Loucy (cell line): Measurements from ENCODE around the gene GRID1.

Source experiments
- H2AFZ ChIP-seq: fragments of 200-600 bp; sonication (generic); 2 replicates; pipeline ENCODE4 v1.6.0; 2016; ENCODE audit warnings: antibody characterized with exemption, mild to moderate bottlenecking, low read length, moderate library complexity
- H3F3A ChIP-seq: fragments of 200-600 bp; 2 replicates; pipeline ENCODE4 v1.6.0; 2016; ENCODE audit warnings: antibody characterized with exemption, low read depth, mild to moderate bottlenecking
- H3K27me3 ChIP-seq: fragments of 200-600 bp; sonication (generic); 2 replicates; pipeline ENCODE4 v1.6.1; 2014; ENCODE audit warnings: low read length, mild to moderate bottlenecking; ENCODE audit not compliant: insufficient read depth, poor library complexity, severe bottlenecking
- H3K36me3 ChIP-seq: fragments of 200-600 bp; sonication (generic); 2 replicates; pipeline ENCODE4 v1.6.1; 2016; ENCODE audit warnings: low read length; ENCODE audit not compliant: insufficient read depth
- H3K4me1 ChIP-seq: fragments of 200-600 bp; sonication (generic); 2 replicates; pipeline ENCODE4 v1.5.1; 2014; ENCODE audit warnings: low read length, mild to moderate bottlenecking; ENCODE audit not compliant: insufficient read depth, poor library complexity, severe bottlenecking
- H3K4me2 ChIP-seq: fragments of 200-600 bp; sonication (generic); 2 replicates; pipeline ENCODE4 v1.6.0; 2014; ENCODE audit warnings: antibody characterized with exemption, low read length, low read depth, mild to moderate bottlenecking; ENCODE audit not compliant: poor library complexity, severe bottlenecking
- H3K4me3 ChIP-seq: fragments of 200-600 bp; sonication (generic); 2 replicates; pipeline ENCODE4 v1.5.1; 2014; ENCODE audit warnings: low read length, mild to moderate bottlenecking, mixed read lengths; ENCODE audit not compliant: poor library complexity, severe bottlenecking
- H3K79me2 ChIP-seq: fragments of 200-600 bp; sonication (generic); 2 replicates; pipeline ENCODE4 v1.6.1; 2014; ENCODE audit warnings: low read length; ENCODE audit not compliant: insufficient read depth
- H3K9ac ChIP-seq: fragments of 200-600 bp; sonication (generic); 2 replicates; pipeline ENCODE4 v1.6.0; 2014; ENCODE audit warnings: mild to moderate bottlenecking, low read depth, low read length, moderate library complexity; ENCODE audit not compliant: poor library complexity, severe bottlenecking
- H3K9me2 ChIP-seq: fragments of 200-600 bp; sonication (generic); replicated peaks from 2 replicates; pipeline ENCODE4 v1.6.1; 2016; ENCODE audit warnings: low read depth, low read length, mixed read lengths
- H3K9me3 ChIP-seq: fragments of 200-600 bp; sonication (generic); 2 replicates; pipeline ENCODE4 v1.6.1; 2014; ENCODE audit warnings: mild to moderate bottlenecking, antibody characterized with exemption, low read length, low read depth; ENCODE audit not compliant: insufficient read depth
- H4K20me1 ChIP-seq: fragments of 200-600 bp; sonication (generic); 2 replicates; pipeline ENCODE4 v1.6.0; 2014; ENCODE audit warnings: antibody characterized with exemption, low read length, mild to moderate bottlenecking; ENCODE audit not compliant: insufficient read depth, poor library complexity, severe bottlenecking
- CTCF ChIP-seq: fragments of 200-600 bp; sonication (generic); conservative IDR thresholded peaks from 2 replicates; pipeline ENCODE4 v1.5.1; 2014; ENCODE audit warnings: mild to moderate bottlenecking, antibody characterized with exemption, low read length
- EZH2phosphoT487 ChIP-seq: fragments of 200-600 bp; IDR thresholded peaks from 2 replicates; pipeline ENCODE4 v1.6.1; 2018; ENCODE audit warnings: antibody characterized with exemption, mild to moderate bottlenecking, moderate library complexity, borderline replicate concordance

The GRID1 gene

GRCh38 chr10:85623758-85624157 is 742.8 kb downstream of the GRID1 start:
- Histone ChIP-seq H3K9me3 (no peaks in the 10 kb centered on the region), H2AFZ (no peak overlapping the region), H3K36me3 (no peaks in the 10 kb centered on the region), H3K4me1 (no peaks in the 10 kb centered on the region), H4K20me1 (no peaks in the 10 kb centered on the region), H3K9ac (no peak overlapping the region), H3F3A (no peaks in the 10 kb centered on the region), H3K27me3 (no peaks in the 10 kb centered on the region), H3K9me2 (no peaks in the 10 kb centered on the region), H3K79me2 (no peaks in the 10 kb centered on the region), H3K4me3 (no peak overlapping the region), H3K4me2 (no peak overlapping the region)
- TF ChIP-seq CTCF (no peak), EZH2phosphoT487 (no peak)

- Histone ChIP-seq H4K20me1 (no peaks in the 10 kb centered on the region), H3K27me3 (no peaks in the 10 kb centered on the region), H3K36me3 (no peaks in the 10 kb centered on the region), H3K9me2 (no peaks in the 10 kb centered on the region), H3K4me2 (no peak overlapping the region), H3K79me2 (no peaks in the 10 kb centered on the region), H3K4me1 (no peaks in the 10 kb centered on the region), H3F3A (no peaks in the 10 kb centered on the region), H2AFZ (no peak overlapping the region), H3K9ac (no peak overlapping the region), H3K9me3 (no peaks in the 10 kb centered on the region), H3K4me3 (no peak overlapping the region)
- TF ChIP-seq EZH2phosphoT487 (no peak), CTCF (no peak)
Observed at GRCh38 chr10:85623342-85623741, 743.3 kb downstream of the GRID1 start.

- Histone ChIP-seq H3K79me2 (no peaks in the 10 kb centered on the region), H3K36me3 (no peaks in the 10 kb centered on the region), H3K4me2 (no peak overlapping the region), H3K4me1 (no peaks in the 10 kb centered on the region), H3K9me3 (no peaks in the 10 kb centered on the region), H3K4me3 (no peak overlapping the region), H2AFZ (no peak overlapping the region), H3K27me3 (no peaks in the 10 kb centered on the region), H3K9me2 (no peaks in the 10 kb centered on the region), H3F3A (no peaks in the 10 kb centered on the region), H3K9ac (no peak overlapping the region), H4K20me1 (no peaks in the 10 kb centered on the region)
- TF ChIP-seq CTCF (no peak), EZH2phosphoT487 (no peak)
Observed at GRCh38 chr10:85622425-85622824, 744.2 kb downstream of the GRID1 start.
